Measurements from ENCODE around the gene RCBTB2.
"Not testable (repeated sequence)": the region's sequence is repeated elsewhere in the genome, so short reads cannot be mapped to it uniquely, and the experiment has no call there.

RCBTB2 gene

GRCh38 chr13:48476215-48476614, 56.7 kb downstream of the RCBTB2 start:
- no peak overlapping the region for H3K27ac ChIP-seq
- TF ChIP-seq ZFX (IDR thresholded peaks at IDR 0.05) (no peak), CTCF (conservative IDR thresholded peaks at IDR 0.05) (no peak)

GRCh38 chr13:48475230-48475629, 57.6 kb downstream of the RCBTB2 start:
- H3K27ac ChIP-seq: no peak overlapping the region

GRCh38 chr13:48457578-48458242, 75.2 kb downstream of the RCBTB2 start:
- TF ChIP-seq CTCF (conservative IDR thresholded peaks at IDR 0.05) (no peak), ZFX (IDR thresholded peaks at IDR 0.05) (no peak)
- H3K27ac ChIP-seq: no peak overlapping the region

More at GRCh38 chr13:48475230-48475629, 57.6 kb downstream of the RCBTB2 start:
- no peak for TF ChIP-seq ZFX (IDR thresholded peaks at IDR 0.05)

- H3K27ac ChIP-seq: no peak overlapping the region
- no peak for TF ChIP-seq CTCF (conservative IDR thresholded peaks at IDR 0.05)
- TF ChIP-seq ZFX (IDR thresholded peaks at IDR 0.05): no peak
These were observed 76.3 kb downstream of the RCBTB2 start for GRCh38 chr13:48456546-48456945.

GRCh38 chr13:48451196-48451595, 81.7 kb downstream of the RCBTB2 start:
- H3K27ac ChIP-seq: not testable (repeated sequence)

- TF ChIP-seq CTCF (conservative IDR thresholded peaks at IDR 0.05): no peak
- TF ChIP-seq ZFX (IDR thresholded peaks at IDR 0.05): no peak
- H3K27ac ChIP-seq: no peak overlapping the region
These were observed 83.2 kb downstream of the RCBTB2 start for GRCh38 chr13:48449656-48450055.

- H3K27ac ChIP-seq: no peak overlapping the region
- TF ChIP-seq ZFX (IDR thresholded peaks at IDR 0.05): no peak
- no peak for TF ChIP-seq CTCF (conservative IDR thresholded peaks at IDR 0.05)
These were observed 83.8 kb downstream of the RCBTB2 start for GRCh38 chr13:48448959-48449614.

- no peak for TF ChIP-seq CTCF (conservative IDR thresholded peaks at IDR 0.05)
- TF ChIP-seq ZFX (IDR thresholded peaks at IDR 0.05): no peak
- no peak overlapping the region for H3K27ac ChIP-seq
These were observed 84.5 kb downstream of the RCBTB2 start for GRCh38 chr13:48448285-48448958.
